Neural progenitor cell (in vitro differentiated cells): ENCODE data around the gene TICRR. TPM values are rescaled to one million over a fixed set of nuclear protein-coding genes. Genes with fewer than 3 reads are reported as not detected.

Experiments
- DNase-seq: peaks from one replicate; pipeline ENCODE4 v3.0.0-alpha.2; 2016; ENCODE audit warnings: low spot score
- H2AFZ ChIP-seq: fragments of 200-600 bp; sonication (generic); replicated peaks from 2 replicates; pipeline ENCODE4 v1.6.1; 2016; ENCODE audit warnings: antibody characterized with exemption
- H3F3A ChIP-seq: fragments of 200-600 bp; sonication (generic); 2 replicates; pipeline ENCODE4 v1.6.1; 2016; ENCODE audit warnings: antibody characterized with exemption, low read depth
- H3K27ac ChIP-seq: fragments of 200-600 bp; sonication (generic); 2 replicates; pipeline ENCODE4 v1.5.1; 2016; ENCODE audit warnings: mild to moderate bottlenecking
- H3K27me3 ChIP-seq: fragments of 200-600 bp; sonication (generic); 2 replicates; pipeline ENCODE4 v1.6.1; 2016; ENCODE audit warnings: mild to moderate bottlenecking, moderate library complexity
- H3K36me3 ChIP-seq: fragments of 200-600 bp; sonication (generic); 2 replicates; pipeline ENCODE4 v1.5.1; 2016
- H3K4me1 ChIP-seq: fragments of 200-600 bp; sonication (generic); 2 replicates; pipeline ENCODE4 v1.6.1; 2016; ENCODE audit warnings: mixed run types
- H3K4me2 ChIP-seq: fragments of 200-600 bp; sonication (generic); 2 replicates; pipeline ENCODE4 v1.6.1; 2016
- H3K4me3 ChIP-seq: fragments of 200-600 bp; sonication (generic); 2 replicates; pipeline ENCODE4 v1.5.1; 2016
- H3K79me2 ChIP-seq: fragments of 200-600 bp; sonication (generic); 2 replicates; pipeline ENCODE4 v1.6.1; 2016; ENCODE audit warnings: low read depth
- H3K9ac ChIP-seq: fragments of 200-600 bp; sonication (generic); 2 replicates; pipeline ENCODE4 v1.6.1; 2016
- H3K9me3 ChIP-seq: fragments of 200-600 bp; sonication (generic); 2 replicates; pipeline ENCODE4 v1.5.1; 2016; ENCODE audit warnings: low read depth
- H4K20me1 ChIP-seq: fragments of 200-600 bp; sonication (generic); 2 replicates; pipeline ENCODE4 v1.6.1; 2016; ENCODE audit warnings: low read depth
- H3K27ac Mint-ChIP-seq: 3 replicates; pipeline ENCODE4 v1.8.0; 2021; ENCODE audit warnings: mixed read lengths
- H3K27me3 Mint-ChIP-seq: 2 replicates; pipeline ENCODE4 v1.8.0; 2022; ENCODE audit warnings: low read depth, mild to moderate bottlenecking, inconsistent platforms, moderate library complexity, mixed read lengths; ENCODE audit not compliant: insufficient read depth
- H3K36me3 Mint-ChIP-seq: 3 replicates; pipeline ENCODE4 v1.8.0; 2021; ENCODE audit warnings: mixed read lengths
- H3K4me1 Mint-ChIP-seq: 3 replicates; pipeline ENCODE4 v1.8.0; 2021; ENCODE audit warnings: mixed read lengths
- H3K4me3 Mint-ChIP-seq: 3 replicates; pipeline ENCODE4 v1.8.0; 2021; ENCODE audit warnings: mild to moderate bottlenecking, moderate library complexity, mixed read lengths
- H3K9me3 Mint-ChIP-seq: 3 replicates; pipeline ENCODE4 v1.8.0; 2020; ENCODE audit warnings: mixed read lengths
- CTCF ChIP-seq: fragments of 200-600 bp; sonication (generic); IDR thresholded peaks from 2 replicates; pipeline ENCODE4 v1.5.1; 2017; ENCODE audit warnings: antibody characterized with exemption, mild to moderate bottlenecking
- EZH2 ChIP-seq: fragments of 200-600 bp; sonication (generic); IDR thresholded peaks from 2 replicates; pipeline ENCODE4 v1.6.1; 2017; ENCODE audit warnings: antibody characterized with exemption, mild to moderate bottlenecking, moderate library complexity
- EZH2phosphoT487 ChIP-seq: fragments of 200-600 bp; sonication (generic); IDR thresholded peaks from 2 replicates; pipeline ENCODE4 v1.6.1; 2017; ENCODE audit warnings: antibody characterized with exemption
- total RNA-seq: library from RNA; depleted of rRNA; stranded (reverse); fragments of >200 nt; gene quantifications from 2 replicates; pipeline ENCODE4 v1.2.3, GENCODE V29; 2015; ENCODE audit warnings: low replicate concordance

TICRR gene
- total RNA-seq, 1 donor from 2014 or later = 19.6 TPM

GRCh38 chr15:89559769-89560264 lies 15.5 kb upstream of the TICRR start:
- Mint-ChIP-seq H3K9me3 (no peaks in the 10 kb centered on the region), H3K4me1 (peaks cover 4% of the 10 kb centered on the region), H3K4me3 (no peak overlapping the region), H3K27ac (no peak overlapping the region), H3K27me3 (peaks cover 2% of the 10 kb centered on the region), H3K36me3 (no peaks in the 10 kb centered on the region)
- H3K27ac ChIP-seq = no peak overlapping the region
- H3K4me1 ChIP-seq = no peaks in the 10 kb centered on the region
- H3K9ac ChIP-seq = no peak overlapping the region
- no peak overlapping the region for H2AFZ ChIP-seq
- no peak for TF ChIP-seq EZH2phosphoT487
- TF ChIP-seq CTCF = no peak
- TF ChIP-seq EZH2 = no peak
- H3F3A ChIP-seq = no peaks in the 10 kb centered on the region
- H3K4me2 ChIP-seq = no peak overlapping the region
- H3K9me3 ChIP-seq = no peaks in the 10 kb centered on the region
- H3K79me2 ChIP-seq = no peaks in the 10 kb centered on the region
- no peaks in the 10 kb centered on the region for H4K20me1 ChIP-seq
- no peaks in the 10 kb centered on the region for H3K36me3 ChIP-seq
- no peaks in the 10 kb centered on the region for H3K27me3 ChIP-seq
- no peak overlapping the region for H3K4me3 ChIP-seq
- DNase-seq = no peak

- H3K9me3 Mint-ChIP-seq = peaks cover 4% of the 10 kb centered on the region
- Histone ChIP-seq H3F3A (no peaks in the 10 kb centered on the region), H3K27ac (no peak overlapping the region), H3K27me3 (no peaks in the 10 kb centered on the region), H4K20me1 (no peaks in the 10 kb centered on the region), H3K9ac (no peak overlapping the region), H2AFZ (peak overlapping the region; percentile 5), H3K4me2 (no peak overlapping the region), H3K9me3 (no peaks in the 10 kb centered on the region), H3K36me3 (no peaks in the 10 kb centered on the region), H3K4me3 (no peak overlapping the region), H3K79me2 (no peaks in the 10 kb centered on the region), H3K4me1 (no peaks in the 10 kb centered on the region)
- H3K4me1 Mint-ChIP-seq = no peaks in the 10 kb centered on the region
- no peaks in the 10 kb centered on the region for H3K36me3 Mint-ChIP-seq
- TF ChIP-seq EZH2phosphoT487 (no peak), EZH2 (no peak), CTCF (no peak)
- no peak overlapping the region for H3K27ac Mint-ChIP-seq
- H3K4me3 Mint-ChIP-seq = no peak overlapping the region
- H3K27me3 Mint-ChIP-seq = peaks cover 9% of the 10 kb centered on the region
- DNase-seq = no peak
Measured at GRCh38 chr15:89566181-89566580, 9.1 kb upstream of the TICRR start.

GRCh38 chr15:89566621-89567294 lies 8.5 kb upstream of the TICRR start:
- Histone ChIP-seq H3K9ac (no peak overlapping the region), H3K4me1 (no peaks in the 10 kb centered on the region), H3K4me2 (no peak overlapping the region), H3K27ac (no peak overlapping the region), H2AFZ (no peak overlapping the region), H3K9me3 (no peaks in the 10 kb centered on the region), H4K20me1 (no peaks in the 10 kb centered on the region), H3K4me3 (no peak overlapping the region), H3K27me3 (no peaks in the 10 kb centered on the region), H3F3A (no peaks in the 10 kb centered on the region), H3K36me3 (no peaks in the 10 kb centered on the region), H3K79me2 (no peaks in the 10 kb centered on the region)
- H3K4me1 Mint-ChIP-seq = no peaks in the 10 kb centered on the region
- H3K36me3 Mint-ChIP-seq = no peaks in the 10 kb centered on the region
- H3K27me3 Mint-ChIP-seq = peaks cover 9% of the 10 kb centered on the region
- no peak for DNase-seq
- H3K27ac Mint-ChIP-seq = no peak overlapping the region
- TF ChIP-seq EZH2 = no peak
- no peak for TF ChIP-seq CTCF
- peaks cover 4% of the 10 kb centered on the region for H3K9me3 Mint-ChIP-seq
- H3K4me3 Mint-ChIP-seq = no peak overlapping the region
